ENCODE data around the gene PPP1R9A.

The PPP1R9A gene

DNA sequence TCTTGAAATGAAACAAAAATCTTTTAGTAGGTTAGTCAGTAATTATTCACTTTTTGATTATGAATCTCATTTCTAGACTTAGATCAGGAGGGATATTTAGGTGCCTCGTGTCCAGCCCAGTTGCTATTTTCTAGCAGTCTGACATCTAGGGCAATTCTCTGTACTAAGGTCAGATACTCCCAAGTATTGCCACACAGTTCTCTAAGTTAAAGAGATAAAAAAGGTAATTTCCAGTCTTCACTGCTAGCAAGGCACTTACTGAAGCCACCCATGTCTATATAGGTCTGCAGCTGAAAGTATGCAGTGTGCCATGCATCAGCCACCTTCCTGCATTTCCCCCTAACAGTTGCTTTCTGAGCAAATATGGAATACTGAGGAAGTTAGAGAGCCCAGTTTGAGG, 333.5 kb downstream of the PPP1R9A start:
- no peak for TF ChIP-seq RARB (CRISPR knock-in tag; IDR thresholded peaks at IDR 0.05)
- TF ChIP-seq, protein P1, sequence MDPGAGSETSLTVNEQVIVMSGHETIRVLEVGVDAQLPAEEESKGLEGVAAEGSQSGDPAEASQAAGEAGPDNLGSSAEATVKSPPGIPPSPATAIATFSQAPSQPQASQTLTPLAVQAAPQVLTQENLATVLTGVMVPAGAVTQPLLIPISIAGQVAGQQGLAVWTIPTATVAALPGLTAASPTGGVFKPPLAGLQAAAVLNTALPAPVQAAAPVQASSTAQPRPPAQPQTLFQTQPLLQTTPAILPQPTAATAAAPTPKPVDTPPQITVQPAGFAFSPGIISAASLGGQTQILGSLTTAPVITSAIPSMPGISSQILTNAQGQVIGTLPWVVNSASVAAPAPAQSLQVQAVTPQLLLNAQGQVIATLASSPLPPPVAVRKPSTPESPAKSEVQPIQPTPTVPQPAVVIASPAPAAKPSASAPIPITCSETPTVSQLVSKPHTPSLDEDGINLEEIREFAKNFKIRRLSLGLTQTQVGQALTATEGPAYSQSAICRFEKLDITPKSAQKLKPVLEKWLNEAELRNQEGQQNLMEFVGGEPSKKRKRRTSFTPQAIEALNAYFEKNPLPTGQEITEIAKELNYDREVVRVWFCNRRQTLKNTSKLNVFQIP (CRISPR knock-in tag; IDR thresholded peaks at IDR 0.05; ENCODE audit: borderline replicate concordance, low read depth): no peak
- TF ChIP-seq ZNF70 (CRISPR knock-in tag; IDR thresholded peaks at IDR 0.05): no peak
- TF ChIP-seq ZFP3 (CRISPR knock-in tag; IDR thresholded peaks at IDR 0.05): no peak
- TF ChIP-seq, protein P2, sequence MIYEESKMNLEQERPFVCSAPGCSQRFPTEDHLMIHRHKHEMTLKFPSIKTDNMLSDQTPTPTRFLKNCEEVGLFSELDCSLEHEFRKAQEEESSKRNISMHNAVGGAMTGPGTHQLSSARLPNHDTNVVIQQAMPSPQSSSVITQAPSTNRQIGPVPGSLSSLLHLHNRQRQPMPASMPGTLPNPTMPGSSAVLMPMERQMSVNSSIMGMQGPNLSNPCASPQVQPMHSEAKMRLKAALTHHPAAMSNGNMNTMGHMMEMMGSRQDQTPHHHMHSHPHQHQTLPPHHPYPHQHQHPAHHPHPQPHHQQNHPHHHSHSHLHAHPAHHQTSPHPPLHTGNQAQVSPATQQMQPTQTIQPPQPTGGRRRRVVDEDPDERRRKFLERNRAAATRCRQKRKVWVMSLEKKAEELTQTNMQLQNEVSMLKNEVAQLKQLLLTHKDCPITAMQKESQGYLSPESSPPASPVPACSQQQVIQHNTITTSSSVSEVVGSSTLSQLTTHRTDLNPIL (CRISPR knock-in tag; IDR thresholded peaks at IDR 0.05; ENCODE audit: low read depth): no peak
- TF ChIP-seq, protein P3, sequence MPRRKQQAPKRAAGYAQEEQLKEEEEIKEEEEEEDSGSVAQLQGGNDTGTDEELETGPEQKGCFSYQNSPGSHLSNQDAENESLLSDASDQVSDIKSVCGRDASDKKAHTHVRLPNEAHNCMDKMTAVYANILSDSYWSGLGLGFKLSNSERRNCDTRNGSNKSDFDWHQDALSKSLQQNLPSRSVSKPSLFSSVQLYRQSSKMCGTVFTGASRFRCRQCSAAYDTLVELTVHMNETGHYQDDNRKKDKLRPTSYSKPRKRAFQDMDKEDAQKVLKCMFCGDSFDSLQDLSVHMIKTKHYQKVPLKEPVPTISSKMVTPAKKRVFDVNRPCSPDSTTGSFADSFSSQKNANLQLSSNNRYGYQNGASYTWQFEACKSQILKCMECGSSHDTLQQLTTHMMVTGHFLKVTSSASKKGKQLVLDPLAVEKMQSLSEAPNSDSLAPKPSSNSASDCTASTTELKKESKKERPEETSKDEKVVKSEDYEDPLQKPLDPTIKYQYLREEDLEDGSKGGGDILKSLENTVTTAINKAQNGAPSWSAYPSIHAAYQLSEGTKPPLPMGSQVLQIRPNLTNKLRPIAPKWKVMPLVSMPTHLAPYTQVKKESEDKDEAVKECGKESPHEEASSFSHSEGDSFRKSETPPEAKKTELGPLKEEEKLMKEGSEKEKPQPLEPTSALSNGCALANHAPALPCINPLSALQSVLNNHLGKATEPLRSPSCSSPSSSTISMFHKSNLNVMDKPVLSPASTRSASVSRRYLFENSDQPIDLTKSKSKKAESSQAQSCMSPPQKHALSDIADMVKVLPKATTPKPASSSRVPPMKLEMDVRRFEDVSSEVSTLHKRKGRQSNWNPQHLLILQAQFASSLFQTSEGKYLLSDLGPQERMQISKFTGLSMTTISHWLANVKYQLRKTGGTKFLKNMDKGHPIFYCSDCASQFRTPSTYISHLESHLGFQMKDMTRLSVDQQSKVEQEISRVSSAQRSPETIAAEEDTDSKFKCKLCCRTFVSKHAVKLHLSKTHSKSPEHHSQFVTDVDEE (CRISPR knock-in tag; IDR thresholded peaks at IDR 0.05): no peak
- no peak for TF ChIP-seq ZFP30 (CRISPR knock-in tag; IDR thresholded peaks at IDR 0.05)
- no peak for ATAC-seq

DNA sequence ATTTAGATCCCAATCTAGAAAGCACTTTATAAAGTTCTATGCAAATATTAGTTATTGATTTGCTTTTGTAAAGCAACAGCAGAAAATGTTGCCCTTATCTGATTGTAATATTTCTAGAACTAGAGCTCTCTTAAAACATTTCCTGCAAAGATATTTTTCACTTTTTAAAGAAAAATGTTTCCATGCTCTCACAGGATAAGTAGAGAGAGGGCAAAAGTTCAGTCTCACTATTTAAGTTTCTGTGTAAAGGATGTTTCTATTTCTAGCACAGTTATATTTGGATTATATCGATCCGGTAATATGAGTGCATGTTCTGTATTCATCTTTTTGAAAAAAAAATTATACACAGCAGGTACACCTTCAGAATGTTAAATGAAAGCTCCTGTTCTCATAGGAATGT, 334.9 kb downstream of the PPP1R9A start:
- no peak for ATAC-seq
- TF ChIP-seq, protein P1 (CRISPR knock-in tag; IDR thresholded peaks at IDR 0.05; ENCODE audit: borderline replicate concordance, low read depth): no peak
- TF ChIP-seq ZNF70 (CRISPR knock-in tag; IDR thresholded peaks at IDR 0.05): no peak
- TF ChIP-seq BACH2 (CRISPR knock-in tag; IDR thresholded peaks at IDR 0.05; ENCODE audit: borderline replicate concordance): no peak
- no peak for TF ChIP-seq SNAI2 (CRISPR knock-in tag; IDR thresholded peaks at IDR 0.05)
- no peak for TF ChIP-seq ESRRG (CRISPR knock-in tag; IDR thresholded peaks at IDR 0.05)
- TF ChIP-seq, protein P2 (CRISPR knock-in tag; IDR thresholded peaks at IDR 0.05; ENCODE audit: low read depth): no peak
- no peak for TF ChIP-seq ZNF8 (CRISPR knock-in tag; IDR thresholded peaks at IDR 0.05)
- no peak for TF ChIP-seq ZC3H10 (CRISPR knock-in tag; IDR thresholded peaks at IDR 0.05)
- TF ChIP-seq TCF4 (CRISPR knock-in tag; IDR thresholded peaks at IDR 0.05; ENCODE audit: borderline replicate concordance): no peak
- TF ChIP-seq PPARA (CRISPR knock-in tag; IDR thresholded peaks at IDR 0.05; ENCODE audit: borderline replicate concordance): no peak
- TF ChIP-seq ZFP30 (CRISPR knock-in tag; IDR thresholded peaks at IDR 0.05): no peak
- no peak for TF ChIP-seq ZNF565 (CRISPR knock-in tag; conservative IDR thresholded peaks at IDR 0.05; ENCODE audit: low read depth)

DNA sequence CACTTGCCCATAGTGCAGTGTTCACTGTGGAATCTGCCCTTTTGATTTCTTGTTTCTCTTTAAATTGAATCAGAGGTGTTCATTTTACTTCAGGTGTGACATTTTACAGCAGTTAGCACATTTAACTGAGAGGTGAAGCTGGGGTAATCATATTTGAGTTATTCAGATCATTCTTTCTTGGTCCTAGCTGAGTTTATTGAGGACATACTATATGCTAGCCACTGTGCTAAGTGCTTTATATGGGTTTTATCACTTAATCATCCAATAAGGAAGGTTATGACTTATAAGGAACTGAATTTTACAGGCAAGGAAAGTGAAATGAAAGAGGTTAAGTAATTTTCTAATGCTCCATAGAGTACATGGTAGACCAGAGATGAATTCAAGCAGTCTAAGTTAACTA, 337.2 kb downstream of the PPP1R9A start:
- TF ChIP-seq RARB (CRISPR knock-in tag; IDR thresholded peaks at IDR 0.05) (no peak), OSR1 (CRISPR knock-in tag; IDR thresholded peaks at IDR 0.05) (no peak), GLIS3 (CRISPR knock-in tag; IDR thresholded peaks at IDR 0.05) (no peak), ZC3H10 (CRISPR knock-in tag; IDR thresholded peaks at IDR 0.05) (no peak), ZFP30 (CRISPR knock-in tag; IDR thresholded peaks at IDR 0.05) (no peak), ZFP3 (CRISPR knock-in tag; IDR thresholded peaks at IDR 0.05) (no peak), TCF4 (CRISPR knock-in tag; IDR thresholded peaks at IDR 0.05; ENCODE audit: borderline replicate concordance) (no peak), ZNF565 (CRISPR knock-in tag; conservative IDR thresholded peaks at IDR 0.05; ENCODE audit: low read depth) (no peak), ISL1 (CRISPR knock-in tag; IDR thresholded peaks at IDR 0.05) (no peak), ARNTL (CRISPR knock-in tag; IDR thresholded peaks at IDR 0.05; ENCODE audit: borderline replicate concordance, low read depth) (no peak), TOX (CRISPR knock-in tag; IDR thresholded peaks at IDR 0.05; ENCODE audit: borderline replicate concordance) (no peak)
- ATAC-seq: no peak

Measured in SK-N-SH treated with all-trans-retinoic acid at 6 μM for 48 hours (cell line).